ENCODE measurements around the gene LARP6. TPM values are rescaled to one million over a fixed set of nuclear protein-coding genes. Genes with fewer than 3 reads are reported as not detected.

LARP6 gene
- total RNA-seq, 1 experiment from 2014 or later, result 53.6 TPM

GRCh38 chr15:70799667-70800450 lies 54.1 kb downstream of the LARP6 start:
- Histone ChIP-seq H3K4me3 (ENCODE audit: low read depth, low read length, poor library complexity, severe bottlenecking) (no peak overlapping the region), H3K4me1 (ENCODE audit: insufficient read depth, low read length, poor library complexity, severe bottlenecking) (no peaks in the 10 kb centered on the region), H3K36me3 (ENCODE audit: insufficient read depth, low read length, poor library complexity, severe bottlenecking) (no peaks in the 10 kb centered on the region), H3K27me3 (replicated peaks; ENCODE audit: insufficient read depth, low read depth, low read length, poor library complexity) (no peaks in the 10 kb centered on the region), H3K9me3 (ENCODE audit: low read depth, low read length, poor library complexity, severe bottlenecking) (no peaks in the 10 kb centered on the region), H3K27ac (ENCODE audit: low read depth, low read length, poor library complexity, severe bottlenecking) (no peak overlapping the region)
- no peak for TF ChIP-seq EZH2 (IDR thresholded peaks at IDR 0.05; ENCODE audit: borderline replicate concordance, low read depth, low read length, poor library complexity, severe bottlenecking)
- DNase-seq (ENCODE audit: low spot score), result no peak
- BruUV-seq (replicated peaks), result no TSS peak
- intact Hi-C loops (cut with micrococcal nuclease; ENCODE audit: unreplicated experiment), result no loop called here
- ChIA-PET POLR2A (ENCODE audit: low non-redundant PET) (no interaction called here), CTCF (interaction anchor here (0.5 kb wide), 1 partner anchor 12 kb away, joined by 3 read pairs; no protein-coding TSS in a partner anchor)

DNA sequence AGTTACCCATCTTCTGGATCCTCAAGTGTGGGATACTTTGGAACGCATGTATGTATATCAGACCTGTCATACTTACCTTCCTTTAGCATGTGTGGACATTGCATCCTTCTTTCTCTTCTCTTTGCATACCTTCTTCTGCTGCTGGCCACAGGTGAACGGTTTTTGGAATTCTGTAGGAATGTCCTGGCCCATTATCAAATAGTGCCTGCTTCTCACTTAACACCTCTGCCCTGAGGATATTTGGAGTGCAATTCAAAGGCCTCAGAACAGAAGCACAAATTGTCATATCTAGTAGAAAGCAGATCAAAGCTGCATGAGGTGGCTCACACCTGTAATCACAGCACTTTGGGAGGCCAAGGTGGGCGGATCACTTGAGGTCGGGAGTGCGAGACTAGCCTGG lies 56.5 kb downstream of the LARP6 start:
- no peak for DNase-seq (ENCODE audit: low spot score)
- H3K27ac ChIP-seq (ENCODE audit: low read depth, low read length, poor library complexity, severe bottlenecking), result no peak overlapping the region
- H3K9me3 ChIP-seq (ENCODE audit: low read depth, low read length, poor library complexity, severe bottlenecking), result no peaks in the 10 kb centered on the region
- intact Hi-C loops (cut with micrococcal nuclease; ENCODE audit: unreplicated experiment), result no loop called here
- no TSS peak for BruUV-seq (replicated peaks)
- CTCF ChIA-PET, result no interaction called here
- H3K27me3 ChIP-seq (replicated peaks; ENCODE audit: insufficient read depth, low read depth, low read length, poor library complexity), result no peaks in the 10 kb centered on the region
- TF ChIP-seq, protein P1, sequence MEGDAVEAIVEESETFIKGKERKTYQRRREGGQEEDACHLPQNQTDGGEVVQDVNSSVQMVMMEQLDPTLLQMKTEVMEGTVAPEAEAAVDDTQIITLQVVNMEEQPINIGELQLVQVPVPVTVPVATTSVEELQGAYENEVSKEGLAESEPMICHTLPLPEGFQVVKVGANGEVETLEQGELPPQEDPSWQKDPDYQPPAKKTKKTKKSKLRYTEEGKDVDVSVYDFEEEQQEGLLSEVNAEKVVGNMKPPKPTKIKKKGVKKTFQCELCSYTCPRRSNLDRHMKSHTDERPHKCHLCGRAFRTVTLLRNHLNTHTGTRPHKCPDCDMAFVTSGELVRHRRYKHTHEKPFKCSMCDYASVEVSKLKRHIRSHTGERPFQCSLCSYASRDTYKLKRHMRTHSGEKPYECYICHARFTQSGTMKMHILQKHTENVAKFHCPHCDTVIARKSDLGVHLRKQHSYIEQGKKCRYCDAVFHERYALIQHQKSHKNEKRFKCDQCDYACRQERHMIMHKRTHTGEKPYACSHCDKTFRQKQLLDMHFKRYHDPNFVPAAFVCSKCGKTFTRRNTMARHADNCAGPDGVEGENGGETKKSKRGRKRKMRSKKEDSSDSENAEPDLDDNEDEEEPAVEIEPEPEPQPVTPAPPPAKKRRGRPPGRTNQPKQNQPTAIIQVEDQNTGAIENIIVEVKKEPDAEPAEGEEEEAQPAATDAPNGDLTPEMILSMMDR (conservative IDR thresholded peaks at IDR 0.05; ENCODE audit: low read depth, low read length), result no peak
- TF ChIP-seq EZH2 (IDR thresholded peaks at IDR 0.05; ENCODE audit: borderline replicate concordance, low read depth, low read length, poor library complexity, severe bottlenecking), result no peak
- POLR2A ChIA-PET (ENCODE audit: low non-redundant PET), result no interaction called here
- no peaks in the 10 kb centered on the region for H3K4me1 ChIP-seq (ENCODE audit: insufficient read depth, low read length, poor library complexity, severe bottlenecking)
- no peak overlapping the region for H3K4me3 ChIP-seq (ENCODE audit: low read depth, low read length, poor library complexity, severe bottlenecking)
- H3K36me3 ChIP-seq (ENCODE audit: insufficient read depth, low read length, poor library complexity, severe bottlenecking), result no peaks in the 10 kb centered on the region

- Histone ChIP-seq H3K27ac (ENCODE audit: low read depth, low read length, poor library complexity, severe bottlenecking) (no peak overlapping the region), H3K27me3 (replicated peaks; ENCODE audit: insufficient read depth, low read depth, low read length, poor library complexity) (no peaks in the 10 kb centered on the region), H3K4me3 (ENCODE audit: low read depth, low read length, poor library complexity, severe bottlenecking) (no peak overlapping the region), H3K4me1 (ENCODE audit: insufficient read depth, low read length, poor library complexity, severe bottlenecking) (no peaks in the 10 kb centered on the region), H3K36me3 (ENCODE audit: insufficient read depth, low read length, poor library complexity, severe bottlenecking) (no peaks in the 10 kb centered on the region), H3K9me3 (ENCODE audit: low read depth, low read length, poor library complexity, severe bottlenecking) (no peaks in the 10 kb centered on the region)
- ChIA-PET POLR2A (ENCODE audit: low non-redundant PET) (no interaction called here), CTCF (no interaction called here)
- no peak for DNase-seq (ENCODE audit: low spot score)
- intact Hi-C loops (cut with micrococcal nuclease; ENCODE audit: unreplicated experiment), result no loop called here
- TF ChIP-seq, protein P1 (conservative IDR thresholded peaks at IDR 0.05; ENCODE audit: low read depth, low read length), result no peak
- no TSS peak for BruUV-seq (replicated peaks)
Measured at GRCh38 chr15:70796516-70797310, 57.2 kb downstream of the LARP6 start.

All from A673 (cell line).